Effector memory CD8-positive, alpha-beta T cell (primary cell): ENCODE results near the gene ANKRD36C.
"Not testable (repeated sequence)": the region's sequence is repeated elsewhere in the genome, so short reads cannot be mapped to it uniquely, and the experiment has no call there.

Experiments
- ATAC-seq: fragments of 150-1000 bp; cut with Tn5 transposase; replicated peaks from 2 replicates; pipeline ENCODE4 v1.10.0; 2021; ENCODE audit warnings: mild to moderate bottlenecking, moderate library complexity
- DNase-seq, 3 experiments: peaks; one replicate each; pipeline ENCODE4 v3.0.0; 2021
- H3K27ac Mint-ChIP-seq, 2 donors: one replicate each; pipeline ENCODE4 v1.8.0; 2022; ENCODE audit warnings: mild to moderate bottlenecking in 2 of 2, mixed read lengths in 2 of 2, moderate library complexity in 2 of 2
- H3K27me3 Mint-ChIP-seq, 2 donors: one replicate each; pipeline ENCODE4 v1.8.0; 2022; ENCODE audit warnings: mixed read lengths in 2 of 2
- H3K36me3 Mint-ChIP-seq: one replicate; pipeline ENCODE4 v1.8.0; 2022; ENCODE audit warnings: mild to moderate bottlenecking, moderate library complexity, mixed read lengths; ENCODE audit not compliant: insufficient read depth
- H3K4me1 Mint-ChIP-seq, 2 donors: one replicate each; pipeline ENCODE4 v1.8.0; 2022; ENCODE audit warnings: low read depth in 2 of 2, mixed read lengths in 2 of 2
- H3K4me3 Mint-ChIP-seq, 2 donors: one replicate each; pipeline ENCODE4 v1.8.0; 2022; ENCODE audit warnings: mild to moderate bottlenecking in 2 of 2, mixed read lengths in 2 of 2, moderate library complexity in 2 of 2
- H3K9me3 Mint-ChIP-seq, 2 donors: one replicate each; pipeline ENCODE4 v1.8.0; 2022; ENCODE audit warnings: mixed read lengths in 2 of 2

ANKRD36C gene

DNA sequence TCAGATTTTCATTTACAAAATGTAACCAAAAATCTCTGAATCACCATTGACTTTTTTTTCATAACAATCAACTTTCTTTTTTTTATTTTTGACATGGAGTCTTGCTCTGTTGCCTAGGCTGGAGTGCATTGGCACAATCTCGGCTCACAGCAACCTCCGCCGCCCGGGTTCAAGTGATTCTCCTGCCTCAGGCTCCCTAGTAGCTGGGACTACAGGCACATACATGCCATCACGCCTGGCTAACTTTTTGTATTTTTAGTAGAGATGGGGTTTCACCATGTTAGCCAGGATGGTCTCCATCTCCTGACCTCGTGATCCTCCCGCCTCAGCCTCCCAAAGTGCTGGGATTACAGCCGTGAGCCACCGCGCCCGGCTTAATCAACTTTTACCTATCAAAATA lies 51.7 kb downstream of the ANKRD36C start:
- H3K36me3 Mint-ChIP-seq = peaks cover 19% of the 10 kb centered on the region
- DNase-seq, H3K9me3 Mint-ChIP-seq, H3K4me3 Mint-ChIP-seq, H3K27ac Mint-ChIP-seq, H3K27me3 Mint-ChIP-seq, H3K4me1 Mint-ChIP-seq, ATAC-seq: not testable (repeated sequence)

DNA sequence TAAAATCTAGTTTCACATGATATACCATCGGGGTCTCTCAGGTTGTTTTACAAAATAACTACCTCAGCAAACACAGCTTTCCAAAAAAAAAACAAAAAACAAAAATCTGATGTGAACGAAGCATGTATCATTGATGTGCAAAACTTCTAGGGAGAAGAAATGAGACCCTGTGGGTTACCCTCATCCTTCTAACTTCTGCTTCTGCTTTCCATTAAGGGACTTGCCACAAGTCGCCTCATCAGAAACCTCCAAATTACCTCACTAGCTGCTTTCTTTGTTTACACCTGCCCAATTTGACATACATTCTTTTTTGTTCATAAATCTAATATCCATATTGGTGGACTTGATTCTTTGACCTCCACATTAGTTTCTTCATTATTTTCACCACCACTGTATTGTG lies 60.9 kb downstream of the ANKRD36C start:
- not testable (repeated sequence) for H3K4me1 Mint-ChIP-seq, ATAC-seq, H3K36me3 Mint-ChIP-seq, H3K27me3 Mint-ChIP-seq, H3K4me3 Mint-ChIP-seq, DNase-seq, H3K9me3 Mint-ChIP-seq
- peak overlapping the region in 1 of 2 donors; percentile 76 for H3K27ac Mint-ChIP-seq

DNA sequence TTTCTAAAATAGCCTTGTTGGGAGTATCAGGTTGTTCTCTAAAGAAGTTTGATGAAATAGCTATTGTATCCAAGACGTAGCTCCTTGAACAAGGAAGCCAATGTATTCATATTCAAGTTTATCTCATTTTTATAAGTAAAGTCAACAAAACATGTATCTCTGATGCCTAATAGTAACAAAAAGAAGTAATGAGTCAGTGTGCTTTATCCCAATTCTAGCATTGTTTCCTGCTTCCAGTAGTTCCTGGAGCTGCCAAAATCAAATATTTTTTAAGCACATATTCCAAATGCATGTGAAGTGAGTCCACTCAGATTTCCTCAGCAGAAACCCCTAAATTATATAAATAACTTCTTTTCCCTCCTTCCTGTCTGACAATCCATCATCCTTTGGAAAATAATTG lies 74.6 kb downstream of the ANKRD36C start:
- H3K4me1 Mint-ChIP-seq, ATAC-seq, DNase-seq, H3K27me3 Mint-ChIP-seq, H3K9me3 Mint-ChIP-seq, H3K27ac Mint-ChIP-seq, H3K4me3 Mint-ChIP-seq: not testable (repeated sequence)
- H3K36me3 Mint-ChIP-seq = peaks cover 67% of the 10 kb centered on the region

DNA sequence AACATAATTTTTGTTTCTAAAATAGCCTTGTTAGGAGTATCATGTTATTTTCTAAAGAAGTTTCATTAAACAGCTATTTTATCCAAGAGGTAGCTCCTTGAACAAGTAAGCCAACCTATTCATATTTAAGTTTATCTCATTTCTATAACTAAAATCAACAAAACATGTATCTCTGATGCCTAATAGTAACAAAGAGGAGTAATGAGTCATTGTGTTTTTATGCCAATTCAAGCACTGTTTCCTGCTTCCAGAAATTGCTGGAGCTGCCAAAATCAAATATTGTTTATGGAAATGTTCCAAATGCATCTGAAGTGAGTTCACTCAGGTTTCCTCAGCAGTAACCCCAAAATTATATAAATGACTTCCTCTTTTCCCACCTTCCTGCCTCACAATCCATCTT lies 76.5 kb downstream of the ANKRD36C start:
- H3K4me1 Mint-ChIP-seq = not testable (repeated sequence)

DNA sequence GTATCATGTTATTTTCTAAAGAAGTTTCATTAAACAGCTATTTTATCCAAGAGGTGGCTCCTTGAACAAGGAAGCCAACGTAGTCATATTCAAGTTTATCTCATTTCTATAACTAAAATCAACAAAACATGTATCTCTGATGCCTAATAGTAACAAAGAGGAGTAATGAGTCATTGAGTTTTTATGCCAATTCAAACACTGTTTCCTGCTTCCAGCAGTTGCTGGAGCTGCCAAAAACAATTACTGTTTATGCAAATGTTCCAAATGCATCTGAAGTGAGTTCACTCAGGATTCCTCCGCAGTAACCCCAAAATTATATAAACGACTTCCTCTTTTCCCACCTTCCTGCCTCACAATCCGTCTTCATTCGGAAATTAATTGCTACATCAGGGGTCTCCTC lies 80.2 kb downstream of the ANKRD36C start:
- not testable (repeated sequence) for ATAC-seq, H3K4me3 Mint-ChIP-seq, H3K27ac Mint-ChIP-seq, DNase-seq, H3K27me3 Mint-ChIP-seq, H3K9me3 Mint-ChIP-seq, H3K4me1 Mint-ChIP-seq
- peaks cover 26% of the 10 kb centered on the region for H3K36me3 Mint-ChIP-seq

More for the DNA sequence above, 76.5 kb downstream of the ANKRD36C start:
- H3K36me3 Mint-ChIP-seq = peaks cover 57% of the 10 kb centered on the region
- not testable (repeated sequence) for H3K27me3 Mint-ChIP-seq, H3K9me3 Mint-ChIP-seq, ATAC-seq, H3K4me3 Mint-ChIP-seq, H3K27ac Mint-ChIP-seq, DNase-seq

DNA sequence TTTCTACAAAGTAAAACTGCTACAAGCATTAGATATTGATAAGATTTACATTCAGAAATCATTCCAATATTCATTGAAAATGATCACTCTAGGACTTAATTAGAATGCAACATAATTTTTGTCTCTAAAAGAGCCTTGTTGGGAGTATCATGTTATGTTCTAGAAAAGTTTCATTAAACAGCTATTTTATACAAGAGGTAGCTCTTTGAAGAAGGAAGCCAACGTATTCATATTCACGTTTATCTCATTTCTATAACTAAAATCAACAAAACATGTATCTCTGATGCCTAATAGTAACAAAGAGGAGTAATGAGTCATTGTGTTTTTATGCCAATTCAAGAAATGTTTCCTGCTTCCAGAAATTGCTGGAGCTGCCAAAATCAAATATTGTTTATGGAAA lies 97.2 kb downstream of the ANKRD36C start:
- H3K9me3 Mint-ChIP-seq, H3K27ac Mint-ChIP-seq, ATAC-seq, H3K27me3 Mint-ChIP-seq, H3K4me1 Mint-ChIP-seq, H3K4me3 Mint-ChIP-seq, DNase-seq: not testable (repeated sequence)
- H3K36me3 Mint-ChIP-seq = peaks cover 12% of the 10 kb centered on the region

DNA sequence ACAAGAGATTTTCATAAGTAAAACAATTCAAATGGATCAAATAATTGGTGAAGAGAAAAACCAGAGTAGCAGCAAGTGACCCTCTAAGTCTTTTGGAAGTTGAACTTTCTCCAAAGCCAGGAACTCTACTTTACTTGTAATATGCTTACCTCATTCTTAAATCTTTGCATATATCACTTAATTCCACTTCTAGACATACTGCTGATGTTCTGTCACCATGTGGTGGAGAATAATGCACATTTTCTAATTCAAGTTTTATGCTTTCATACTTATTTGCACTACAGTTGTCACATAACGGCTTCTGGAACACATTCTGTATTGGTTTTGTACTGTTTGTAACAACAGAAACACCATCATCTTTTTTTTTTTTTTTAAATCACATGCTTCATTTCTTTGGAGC lies 123.7 kb downstream of the ANKRD36C start:
- not testable (repeated sequence) for H3K4me3 Mint-ChIP-seq, H3K27ac Mint-ChIP-seq, H3K9me3 Mint-ChIP-seq, H3K27me3 Mint-ChIP-seq, H3K36me3 Mint-ChIP-seq, DNase-seq, H3K4me1 Mint-ChIP-seq, ATAC-seq

DNA sequence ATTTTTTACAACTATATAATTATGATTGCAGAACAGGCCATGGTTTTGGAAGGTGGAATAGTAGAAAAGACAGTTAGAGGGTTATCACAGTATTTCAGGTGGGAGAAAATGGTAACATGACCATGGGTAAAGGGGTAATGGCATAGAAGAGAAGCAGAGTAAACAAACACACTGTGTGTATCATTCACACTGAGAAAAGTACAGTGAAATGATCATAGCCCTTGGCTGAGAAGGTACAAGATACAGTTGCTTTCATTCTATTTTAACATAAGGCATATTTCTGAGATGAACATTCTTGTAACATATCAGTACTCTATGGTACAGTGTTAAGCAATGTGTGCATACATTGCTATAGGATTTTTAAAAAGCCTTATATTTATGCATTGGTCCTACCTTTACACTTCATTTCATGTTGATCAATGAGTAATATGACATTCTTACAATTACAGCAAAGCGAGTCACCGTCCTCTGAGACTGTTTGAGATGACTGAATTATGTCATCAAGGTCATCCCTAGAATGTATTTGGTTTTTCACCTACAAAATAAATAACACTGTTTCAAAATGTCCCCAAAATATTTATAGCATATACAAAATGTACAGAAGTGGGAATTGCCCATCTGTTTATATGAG lies 124.5 kb downstream of the ANKRD36C start:
- not testable (repeated sequence) for ATAC-seq, H3K27ac Mint-ChIP-seq, H3K27me3 Mint-ChIP-seq, DNase-seq, H3K9me3 Mint-ChIP-seq, H3K4me1 Mint-ChIP-seq, H3K4me3 Mint-ChIP-seq, H3K36me3 Mint-ChIP-seq

DNA sequence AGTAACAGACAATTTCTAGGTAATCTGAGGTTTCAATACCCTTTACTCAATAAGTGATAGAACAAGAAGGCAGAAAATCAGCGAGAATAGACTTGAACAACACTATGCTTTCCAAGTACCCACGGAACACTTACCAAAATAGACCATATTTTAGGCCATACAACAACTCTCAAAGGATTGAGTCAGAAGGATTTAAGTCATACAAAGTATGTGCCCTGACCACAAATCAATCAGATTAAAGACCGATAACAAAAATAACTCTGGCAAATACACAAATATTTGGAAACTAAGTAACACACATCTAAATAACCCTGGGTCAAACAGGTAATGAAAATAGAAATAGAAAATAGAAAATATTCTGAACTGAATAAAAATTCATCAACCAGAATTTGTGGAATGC lies 129.5 kb downstream of the ANKRD36C start:
- not testable (repeated sequence) for H3K27ac Mint-ChIP-seq, H3K9me3 Mint-ChIP-seq, H3K36me3 Mint-ChIP-seq, ATAC-seq, H3K4me1 Mint-ChIP-seq, DNase-seq, H3K4me3 Mint-ChIP-seq, H3K27me3 Mint-ChIP-seq

DNA sequence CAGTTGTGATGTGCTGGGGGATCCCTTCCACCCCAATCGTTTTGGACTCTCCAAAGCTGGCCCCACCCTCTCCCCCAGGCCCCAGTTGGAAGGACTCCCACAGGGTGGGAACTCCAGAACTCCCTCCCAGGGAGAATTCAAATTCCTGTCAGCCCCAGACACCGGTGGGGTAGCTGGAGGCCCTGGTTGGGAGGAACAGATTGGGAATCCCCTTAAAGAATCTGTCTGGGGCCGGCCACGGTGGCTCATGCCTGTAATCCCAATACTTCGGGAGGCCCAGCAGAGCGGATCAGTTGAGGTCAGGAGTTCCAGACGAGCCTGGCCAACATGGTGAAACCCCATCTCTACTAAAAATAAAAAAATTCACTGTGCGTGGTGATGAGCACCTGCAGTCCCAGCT lies 155.5 kb downstream of the ANKRD36C start:
- Mint-ChIP-seq H3K27me3 (no peaks in the 10 kb centered on the region), H3K36me3 (peaks cover 19% of the 10 kb centered on the region), H3K9me3 (no peaks in the 10 kb centered on the region), H3K4me3 (no peak overlapping the region), H3K27ac (no peak overlapping the region), H3K4me1 (no peaks in the 10 kb centered on the region)
- ATAC-seq (no peak), DNase-seq (no peak)

DNA sequence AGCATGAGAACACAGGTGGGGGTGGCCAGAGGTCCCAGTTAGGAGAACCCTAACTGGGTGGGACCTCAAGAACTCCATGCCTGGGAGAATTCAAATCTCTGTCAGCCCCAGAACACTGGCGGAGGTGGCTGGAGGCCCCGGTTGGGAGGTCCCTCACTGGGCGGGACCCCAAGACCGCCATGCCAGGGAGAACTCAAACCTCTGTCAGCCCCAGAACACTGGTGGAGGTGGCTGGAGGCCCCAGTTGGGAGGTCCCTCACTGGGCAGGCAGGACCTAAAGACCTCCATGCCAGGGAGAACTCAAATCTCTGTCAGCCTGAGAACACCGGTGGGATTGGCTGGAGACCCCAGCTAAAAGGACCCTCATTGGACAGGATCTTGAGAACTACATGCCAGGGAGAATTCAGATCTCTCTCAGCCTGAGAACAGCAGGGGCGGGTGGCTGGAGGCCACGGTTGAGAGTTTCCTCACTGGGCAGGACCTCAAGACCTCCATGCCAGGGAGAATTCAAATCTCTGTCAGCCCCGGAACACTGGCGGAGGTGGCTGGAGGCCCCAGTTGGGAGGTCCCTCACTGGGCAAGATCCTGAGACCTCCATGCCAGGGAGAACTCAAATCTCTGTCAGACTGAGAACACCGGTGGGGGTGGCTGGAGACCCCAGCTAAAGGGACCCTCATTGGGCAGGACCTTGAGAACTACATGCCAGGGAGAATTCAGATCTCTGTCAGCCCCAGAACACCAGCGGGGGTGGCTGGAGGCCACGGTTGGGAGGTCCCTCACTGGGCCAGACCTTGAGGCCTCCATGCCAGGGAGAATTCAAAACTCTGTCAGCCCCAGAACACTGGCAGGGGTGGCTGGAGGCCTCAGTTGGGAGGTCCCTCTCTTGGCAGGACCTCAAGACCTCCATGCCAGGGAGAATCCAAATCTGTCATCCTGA lies 157.3 kb downstream of the ANKRD36C start:
- H3K36me3 Mint-ChIP-seq = peaks cover 19% of the 10 kb centered on the region
- not testable (repeated sequence) for H3K4me1 Mint-ChIP-seq, H3K4me3 Mint-ChIP-seq

DNA sequence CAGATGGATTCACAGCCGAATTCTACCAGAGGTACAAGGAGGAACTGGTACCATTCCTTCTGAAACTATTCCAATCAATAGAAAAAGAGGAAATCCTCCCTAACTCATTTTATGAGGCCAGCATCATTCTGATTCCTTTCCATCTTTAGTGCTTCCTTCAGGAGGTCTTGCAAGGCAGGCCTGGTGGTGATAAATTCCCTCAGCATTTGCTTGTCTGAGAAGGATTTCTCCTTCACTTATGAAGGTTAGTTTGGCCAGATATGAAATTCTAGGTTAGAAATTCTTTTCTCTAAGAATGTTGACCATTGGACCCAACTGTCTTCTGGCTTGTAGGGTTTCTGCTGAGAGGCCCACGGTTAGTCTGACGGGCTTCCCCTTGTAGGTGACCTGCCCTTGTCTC lies 167.4 kb downstream of the ANKRD36C start:
- not testable (repeated sequence) for H3K27ac Mint-ChIP-seq, H3K36me3 Mint-ChIP-seq, DNase-seq, H3K27me3 Mint-ChIP-seq, ATAC-seq, H3K4me3 Mint-ChIP-seq, H3K4me1 Mint-ChIP-seq
- H3K9me3 Mint-ChIP-seq = peaks cover 11 to 26% of the 10 kb centered on the region in 2 donors

More for the DNA sequence above, 157.3 kb downstream of the ANKRD36C start:
- H3K9me3 Mint-ChIP-seq, H3K27ac Mint-ChIP-seq, DNase-seq, ATAC-seq, H3K27me3 Mint-ChIP-seq: not testable (repeated sequence)

DNA sequence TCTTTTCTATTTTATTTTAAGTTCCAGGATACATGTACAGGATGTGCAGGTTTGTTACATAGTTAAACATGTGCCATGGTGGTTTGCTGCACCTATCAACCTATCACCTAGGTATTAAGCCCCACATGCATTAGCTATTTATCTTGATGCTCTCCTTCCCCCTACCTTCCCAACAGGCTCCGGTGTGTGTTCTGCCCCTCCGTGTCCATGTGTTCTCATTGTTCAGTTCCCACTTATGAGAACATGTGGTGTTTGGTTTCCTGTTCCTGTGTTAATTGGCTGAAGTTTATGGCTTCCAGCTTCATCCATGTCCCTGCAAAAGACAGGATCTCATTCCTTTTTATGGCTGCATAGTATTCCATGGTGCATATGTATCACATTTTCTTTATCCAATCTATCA lies 174.1 kb downstream of the ANKRD36C start:
- H3K4me3 Mint-ChIP-seq, H3K27ac Mint-ChIP-seq, H3K36me3 Mint-ChIP-seq, H3K27me3 Mint-ChIP-seq, ATAC-seq, H3K4me1 Mint-ChIP-seq, DNase-seq: not testable (repeated sequence)
- peaks cover 10 to 52% of the 10 kb centered on the region in 2 donors for H3K9me3 Mint-ChIP-seq

DNA sequence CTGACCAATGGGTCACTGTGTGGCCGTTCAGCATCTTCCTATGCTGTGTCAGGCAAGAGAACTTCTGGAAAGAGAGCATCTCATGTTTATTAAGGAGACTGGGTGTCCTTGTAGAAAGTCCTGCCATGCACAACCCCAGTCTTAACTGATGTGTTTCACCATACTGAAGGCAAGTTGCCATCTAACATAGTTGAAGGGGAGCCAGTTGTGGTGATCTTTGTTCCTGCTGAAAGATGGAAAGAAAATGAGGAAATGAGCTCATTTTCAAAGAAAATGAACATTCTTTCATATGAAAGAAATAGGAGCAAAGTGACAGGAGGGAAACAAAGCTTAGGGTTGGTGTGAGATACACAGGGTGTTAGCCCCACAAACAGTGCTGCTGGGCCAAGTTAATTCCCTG lies 178.3 kb downstream of the ANKRD36C start:
- H3K36me3 Mint-ChIP-seq, H3K4me3 Mint-ChIP-seq, ATAC-seq, H3K27me3 Mint-ChIP-seq, H3K4me1 Mint-ChIP-seq, DNase-seq, H3K27ac Mint-ChIP-seq: not testable (repeated sequence)
- H3K9me3 Mint-ChIP-seq = peaks cover 9 to 34% of the 10 kb centered on the region in 2 donors
